HG03103 (cell line): ENCODE measurements around the gene RAC2.

Experiments used
- ATAC-seq: cut with Tn5 transposase; IDR thresholded peaks from one replicate; pipeline ENCODE4 v1.9.1; 2021; ENCODE audit warnings: low read depth; ENCODE audit not compliant: unreplicated experiment

RAC2 gene

GRCh38 chr22:37194750-37195149, 49.3 kb downstream of the RAC2 start:
- ATAC-seq: no peak

DNA sequence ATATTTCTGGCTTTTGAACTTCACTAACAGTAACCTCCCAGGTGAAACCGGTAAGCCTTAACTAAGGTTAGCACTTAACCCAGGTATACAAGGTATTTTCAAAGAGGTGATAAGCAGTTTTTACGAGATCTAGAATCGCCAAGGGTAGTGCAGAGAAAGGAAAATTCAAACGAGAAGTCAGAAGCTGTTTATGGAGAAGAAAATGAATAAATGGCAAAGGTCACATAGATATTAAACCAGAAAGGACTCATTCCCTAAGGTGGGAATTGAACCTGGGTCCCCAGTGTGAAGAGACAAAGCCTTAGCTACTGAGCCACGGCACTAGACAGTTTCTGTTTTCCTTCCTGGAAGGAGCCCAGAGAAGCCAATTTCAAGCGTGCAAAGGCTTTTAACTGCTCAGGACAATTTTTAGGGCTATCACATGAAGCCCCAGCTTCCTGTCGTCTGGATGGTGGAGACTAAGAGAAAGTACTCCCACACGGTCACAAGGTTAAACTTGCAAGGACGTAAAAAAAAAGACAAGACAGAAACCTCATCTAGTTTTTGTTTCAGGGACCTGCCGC, 50.4 kb downstream of the RAC2 start:
- ATAC-seq: no peak

DNA sequence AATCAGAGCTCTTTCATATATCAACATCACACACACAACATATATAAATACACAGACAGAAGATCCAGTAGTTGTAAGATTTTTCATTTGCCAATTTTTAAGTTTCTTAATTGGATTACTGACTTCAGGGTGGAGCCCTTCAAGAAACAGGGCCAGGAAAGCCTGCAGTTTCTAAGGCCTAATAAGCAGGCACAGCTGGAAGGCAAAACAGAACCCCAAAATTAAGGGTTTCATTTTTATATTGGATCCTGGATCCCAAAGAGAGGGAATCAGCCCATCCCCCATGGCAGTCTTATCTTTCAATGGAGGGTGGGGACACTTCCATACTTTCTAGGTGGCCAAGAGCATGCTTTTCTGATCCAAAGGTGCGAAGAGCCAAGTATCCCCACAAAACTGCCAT, 51.3 kb downstream of the RAC2 start:
- no peak for ATAC-seq

- no peak for ATAC-seq
Measured at GRCh38 chr22:37192204-37192603, 51.9 kb downstream of the RAC2 start.

DNA sequence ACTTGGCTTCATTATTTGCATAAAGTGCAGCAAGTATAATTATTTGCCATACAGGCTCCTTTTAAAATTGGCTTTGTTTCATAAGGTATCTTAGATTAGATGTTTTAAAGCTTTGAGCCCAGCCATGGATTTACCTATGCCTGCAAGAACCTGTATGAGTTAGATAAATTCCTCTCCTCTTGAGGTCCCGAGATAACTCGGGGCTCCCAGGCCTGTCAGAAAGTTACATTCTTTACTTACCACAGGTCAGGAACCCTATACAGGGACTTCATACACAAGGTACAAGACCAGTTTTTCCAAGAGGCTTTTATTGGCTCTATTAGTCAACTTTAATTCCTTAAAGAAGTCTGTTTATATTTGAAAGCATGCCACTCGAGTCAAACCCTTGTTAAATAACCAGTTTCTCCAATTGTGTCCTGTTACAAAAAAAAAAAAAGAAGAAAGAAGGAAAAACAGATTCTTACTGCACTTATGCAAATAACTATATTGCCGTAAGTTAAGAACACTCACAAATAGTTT, 53.7 kb downstream of the RAC2 start:
- ATAC-seq: no peak

DNA sequence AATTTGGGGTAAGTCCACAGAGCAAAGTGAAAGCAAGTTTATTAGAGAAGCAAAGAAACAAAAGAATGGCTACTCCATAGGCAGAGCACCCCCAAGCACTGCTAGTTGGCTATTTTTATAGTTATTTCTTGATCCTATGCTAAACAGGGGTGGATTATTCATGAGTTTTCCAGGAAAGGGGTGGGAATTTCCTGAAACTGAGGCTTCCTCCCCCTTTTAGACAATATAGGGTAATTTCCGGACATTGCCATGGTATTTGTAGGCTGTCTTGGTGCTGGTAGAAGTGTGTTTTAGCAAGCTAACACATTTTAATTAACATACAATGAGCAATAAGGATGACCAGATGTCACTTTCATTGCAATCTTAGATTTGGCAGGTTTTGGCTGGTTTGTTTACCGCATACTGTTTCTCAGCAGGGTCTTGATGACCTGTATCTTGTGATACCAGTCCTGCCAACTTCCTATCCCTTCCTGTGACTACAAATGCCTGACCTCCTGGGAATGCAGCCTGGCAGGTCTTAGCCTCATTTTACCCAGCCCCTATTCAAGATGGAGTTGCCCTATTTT, 55.1 kb downstream of the RAC2 start:
- ATAC-seq: no peak

DNA sequence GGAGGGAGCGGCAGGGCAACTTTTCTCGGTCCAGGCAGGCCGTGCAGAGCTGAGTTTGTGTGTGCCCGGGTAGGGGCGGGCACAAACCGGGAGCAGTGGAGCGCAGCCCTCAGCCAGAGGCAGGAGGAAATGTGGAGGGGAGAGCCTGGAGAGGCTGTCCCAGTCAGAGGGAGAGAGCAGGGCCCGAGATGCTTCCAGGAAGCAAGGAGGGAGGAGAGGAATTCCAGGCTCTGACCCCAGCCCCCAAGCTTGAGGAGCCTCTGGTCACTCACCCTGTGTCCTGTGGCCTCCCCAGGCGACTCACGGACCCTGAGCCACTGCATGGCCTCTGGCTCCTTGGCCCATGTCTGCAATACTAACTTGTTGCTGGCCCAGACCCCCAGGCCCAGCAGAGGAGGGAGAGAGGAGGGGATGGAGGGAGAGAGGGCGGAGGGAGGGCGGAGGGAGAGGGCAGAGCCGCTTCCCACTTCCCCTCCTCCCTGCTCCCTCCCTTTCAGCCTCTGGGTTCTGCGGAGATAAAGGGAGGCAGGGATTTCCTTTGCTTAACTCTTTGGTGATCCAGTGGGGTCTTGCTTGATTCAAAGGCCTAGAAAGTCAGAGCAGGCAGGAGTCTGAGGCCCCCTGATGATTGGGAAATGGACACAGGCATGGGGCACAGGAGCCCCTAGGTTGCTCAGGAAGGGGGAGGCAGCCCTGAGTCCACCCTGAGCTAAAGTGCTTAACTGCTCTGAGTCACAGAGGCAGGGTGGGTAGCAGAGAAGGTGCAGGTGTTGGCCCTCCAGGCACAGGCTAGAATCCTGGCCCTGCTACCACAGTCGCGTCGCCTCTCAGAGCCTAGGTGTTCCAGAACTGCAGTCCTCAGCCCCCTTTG, 55.9 kb downstream of the RAC2 start, which contains the start of gene C1QTNF6:
C1QTNF6 (minus strand) TSS at position 357 of the 871 bp plus-strand sequence; CDS start at position 323, 34 bp downstream.
- no peak for ATAC-seq

DNA sequence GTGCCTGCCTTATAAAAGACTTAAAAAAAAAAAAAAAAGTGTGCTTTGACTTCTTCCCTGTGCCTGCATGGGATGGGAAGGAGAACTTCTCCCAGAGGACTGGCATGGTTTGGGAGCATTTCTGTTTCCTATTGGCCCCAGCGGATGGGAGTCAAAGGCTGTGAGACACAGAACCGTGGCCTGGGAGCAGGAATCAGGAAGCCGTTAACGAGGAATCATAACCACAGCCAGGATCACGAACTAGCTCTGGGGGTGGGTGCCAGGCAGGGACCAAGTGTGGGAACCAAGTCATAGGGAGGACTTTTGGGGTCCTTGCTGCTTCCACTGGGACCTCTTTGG, 56.5 kb downstream of the RAC2 start:
- ATAC-seq: no peak

DNA sequence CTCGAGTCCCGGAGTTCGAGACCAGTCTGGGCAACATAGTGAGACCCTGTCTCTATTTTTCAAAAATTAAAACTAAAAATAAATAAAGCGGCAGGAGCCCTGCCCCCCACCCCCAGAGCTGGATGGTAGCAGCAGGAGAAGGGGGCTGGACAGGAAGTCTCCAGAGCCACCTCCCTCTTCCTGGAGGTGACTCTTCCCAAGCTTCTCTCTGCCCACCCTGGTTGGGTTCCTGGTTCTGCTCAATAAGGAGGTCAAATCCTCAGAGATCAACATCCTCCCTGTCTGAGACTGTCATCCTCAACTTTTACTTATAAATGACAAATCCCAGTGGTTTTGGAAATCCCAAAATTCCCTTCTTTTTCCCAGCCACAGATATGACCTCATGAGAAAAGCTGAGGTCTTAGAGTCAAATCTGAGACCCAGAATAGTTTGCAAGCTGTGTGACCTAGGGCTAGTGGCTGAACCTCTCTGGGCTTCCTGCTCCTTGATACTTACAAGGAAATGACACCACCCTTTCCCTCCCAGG, 57.0 kb downstream of the RAC2 start:
- no peak for ATAC-seq

DNA sequence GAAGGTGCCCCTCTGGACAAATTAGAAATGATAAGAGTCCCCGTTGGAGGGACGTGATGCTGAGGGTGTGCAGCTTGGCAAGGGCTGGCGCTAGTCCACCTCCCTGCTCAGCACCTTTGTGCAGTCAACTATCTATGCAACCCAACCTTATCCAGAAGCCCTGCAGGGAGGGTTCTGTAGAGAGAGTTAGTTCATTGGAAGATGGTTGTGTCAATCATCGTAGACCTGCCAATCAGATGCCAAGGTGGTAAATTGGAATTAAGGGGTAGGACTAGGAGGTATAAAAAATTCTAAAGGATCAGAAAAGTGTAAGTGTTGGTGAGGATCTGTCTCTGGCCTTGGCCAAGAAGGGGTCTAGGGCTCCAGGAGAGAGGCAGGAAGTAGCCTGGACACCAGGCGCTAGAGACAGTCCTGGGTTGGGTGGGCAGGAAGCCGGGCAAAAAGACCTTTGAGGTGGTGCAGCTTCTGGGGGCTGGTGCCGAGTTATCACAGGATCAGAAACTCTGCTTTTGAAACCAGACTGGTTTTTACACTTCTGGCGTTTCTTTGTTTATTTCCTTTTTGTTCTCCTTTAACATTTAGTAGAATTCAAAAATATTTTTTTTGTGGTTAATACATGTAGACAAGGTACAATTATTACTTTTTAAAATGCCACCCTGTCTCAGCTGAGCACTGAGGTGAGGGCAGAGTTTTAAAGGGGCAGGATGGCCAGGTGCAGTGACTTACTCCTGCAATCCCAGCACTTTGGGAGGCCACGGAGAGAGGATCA, 57.7 kb downstream of the RAC2 start:
- ATAC-seq: no peak

GRCh38 chr22:37185646-37186227, 58.3 kb downstream of the RAC2 start:
- no peak for ATAC-seq

DNA sequence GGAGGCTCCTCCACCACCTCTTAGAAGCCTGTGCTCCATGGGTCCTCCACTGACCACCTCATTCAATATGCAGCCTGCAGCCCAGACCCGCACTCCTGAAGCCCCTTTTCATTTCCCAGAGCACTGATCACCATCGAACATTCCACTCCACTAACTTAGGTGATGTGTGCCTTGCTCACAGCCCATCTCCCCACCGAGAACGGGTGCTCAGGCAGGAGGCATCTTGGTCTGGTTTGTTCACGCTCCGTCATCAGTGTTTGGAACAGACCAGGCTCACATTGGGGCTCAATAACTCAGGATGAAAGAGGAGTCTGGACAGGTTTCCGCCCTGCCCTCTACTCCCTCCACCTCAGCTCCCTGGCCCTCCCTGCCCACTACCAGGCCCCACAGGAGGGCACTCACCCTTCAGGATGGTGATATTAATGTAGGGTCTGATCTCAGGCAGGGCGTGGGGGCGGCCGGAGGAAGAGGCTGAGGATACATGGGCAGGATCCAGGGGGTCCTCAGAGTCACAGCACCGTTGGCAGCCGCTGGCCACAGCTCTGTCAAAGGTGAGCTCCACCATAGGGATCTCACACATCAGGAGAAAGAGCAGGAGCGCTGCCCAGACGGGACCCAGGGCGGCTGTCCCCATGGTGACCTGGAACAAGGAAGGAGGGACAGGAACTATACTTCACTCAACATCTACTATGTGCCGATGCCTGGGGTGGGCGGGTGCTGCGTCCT, 59.1 kb downstream of the RAC2 start:
- no peak for ATAC-seq

- ATAC-seq: no peak
Measured at GRCh38 chr22:37184380-37184755, 59.7 kb downstream of the RAC2 start.

GRCh38 chr22:37183432-37184379, 60.4 kb downstream of the RAC2 start:
- no peak for ATAC-seq

DNA sequence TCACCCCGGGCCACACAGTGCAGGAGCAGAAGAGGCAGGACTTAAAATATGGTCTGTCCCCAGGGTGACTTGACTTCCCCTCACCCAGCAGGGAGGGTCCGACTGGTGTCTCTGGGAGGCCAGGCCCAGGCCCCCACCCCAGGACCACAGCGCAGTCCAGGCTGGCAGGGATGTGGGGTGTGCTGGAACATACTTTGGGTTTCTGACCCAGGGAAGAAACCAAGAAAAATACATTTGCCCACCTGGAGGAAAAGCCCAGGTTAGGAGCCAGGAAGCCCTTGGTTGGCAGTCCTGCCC, 61.2 kb downstream of the RAC2 start:
- ATAC-seq: no peak

DNA sequence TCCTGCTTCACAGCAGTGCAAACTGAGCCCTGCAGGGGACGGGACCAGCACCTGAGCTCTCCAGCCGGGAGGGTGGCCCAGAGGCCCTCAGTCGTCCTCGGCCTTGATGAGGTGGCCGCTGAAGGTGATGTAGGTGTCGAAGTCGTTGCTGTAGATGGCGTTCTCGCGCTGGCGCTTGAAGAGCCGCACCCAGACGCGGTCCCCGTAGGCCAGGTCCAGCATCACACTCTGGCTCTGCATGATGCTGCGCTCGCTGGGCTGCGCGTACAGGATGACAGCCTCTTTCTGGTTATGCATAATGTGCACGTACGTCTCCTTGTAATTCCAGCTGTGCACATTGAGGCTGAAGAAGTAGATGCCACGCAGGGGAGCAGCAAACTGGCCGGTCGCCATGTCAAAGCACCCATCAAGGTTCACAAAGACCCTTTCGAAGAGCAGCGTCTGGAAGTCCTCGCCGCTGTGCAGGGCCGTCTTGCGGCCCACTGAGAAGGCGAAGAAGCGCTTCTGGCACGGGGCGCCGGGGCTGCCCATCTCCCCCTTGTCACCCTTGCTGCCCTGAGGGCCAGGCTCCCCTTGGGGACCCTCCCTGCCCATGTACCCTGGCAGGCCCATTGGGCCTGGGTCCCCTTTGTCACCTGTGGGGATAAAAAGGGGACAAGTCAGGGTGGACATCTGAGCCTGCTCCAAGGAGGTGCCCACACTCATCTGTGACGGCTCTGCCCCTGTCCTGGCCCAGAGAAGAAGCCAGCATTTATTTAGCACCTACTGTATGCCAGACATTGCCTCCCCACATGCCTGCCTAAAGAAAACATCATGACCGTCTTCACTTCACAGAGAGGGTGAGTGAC, 61.7 kb downstream of the RAC2 start:
- no peak for ATAC-seq

DNA sequence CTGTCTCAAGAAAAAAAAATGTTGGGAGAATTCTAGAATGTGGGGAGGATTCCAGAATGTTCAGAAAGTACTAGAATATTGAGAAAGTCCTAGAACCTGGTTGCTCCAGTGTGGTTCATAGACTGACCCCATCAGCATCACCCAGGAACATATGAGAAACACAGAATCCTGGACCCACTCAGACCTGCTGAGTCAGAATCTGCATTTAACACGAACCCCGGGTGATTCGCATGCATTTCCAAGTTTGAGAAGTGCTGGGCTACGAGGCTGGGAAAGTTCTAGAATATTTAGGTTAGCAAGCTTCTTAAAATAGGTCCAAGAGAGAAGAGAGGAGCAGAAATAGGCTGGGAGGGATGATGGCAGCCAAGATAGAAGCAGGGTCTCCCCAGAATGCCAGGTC, 62.4 kb downstream of the RAC2 start:
- ATAC-seq: no peak
